CD4-positive, alpha-beta memory T cell (primary cell): ENCODE measurements around the gene KLC3. TPM values are rescaled to one million over a fixed set of nuclear protein-coding genes. Genes with fewer than 3 reads are reported as not detected.

Source experiments
- CTCF ChIA-PET: fragments of 350-600 bp; sonication (Branson Sonifier 250); formaldehyde crosslinking; loops from one replicate; lab custom pipeline; 2021; ENCODE audit warnings: inconsistent platforms; ENCODE audit not compliant: partially characterized antibody; lab: Charles Lee
- POLR2A ChIA-PET: fragments of 350-600 bp; sonication (Branson Sonifier 250); formaldehyde crosslinking; loops from one replicate; lab custom pipeline; 2021; ENCODE audit not compliant: partially characterized antibody; lab: Charles Lee
- DNase-seq, 5 donors: peaks; one replicate each; pipeline versions ENCODE4 v3.0.0 to v3.0.0-alpha.2; 2020 to 2022; ENCODE audit warnings: mixed read lengths in 1 of 5
- H3K27ac ChIP-seq: one replicate; pipeline ENCODE4 v1.7.0; 2013; ENCODE audit warnings: low read depth, low read length
- H3K27me3 ChIP-seq: 2 replicates; pipeline ENCODE4 v1.7.0; 2013; ENCODE audit warnings: mild to moderate bottlenecking, low read length, moderate library complexity; ENCODE audit not compliant: insufficient read depth
- H3K36me3 ChIP-seq: 2 replicates; pipeline ENCODE4 v1.7.0; 2013; ENCODE audit warnings: mild to moderate bottlenecking, low read length, moderate library complexity; ENCODE audit not compliant: insufficient read depth
- H3K4me1 ChIP-seq: 2 replicates; pipeline ENCODE4 v1.7.0; 2013; ENCODE audit warnings: mild to moderate bottlenecking, low read length, moderate library complexity; ENCODE audit not compliant: insufficient read depth
- H3K4me3 ChIP-seq, 2 donors: one replicate each; pipeline ENCODE4 v1.7.0; 2013; ENCODE audit warnings: low read length in 2 of 2, mild to moderate bottlenecking in 1 of 2
- H3K9me3 ChIP-seq, 2 donors: one replicate each; pipeline ENCODE4 v1.7.0; 2013; ENCODE audit warnings: low read length in 2 of 2, control low read depth in 1 of 2; ENCODE audit not compliant: control insufficient read depth in 1 of 2
- H3K27ac Mint-ChIP-seq, 7 donors: one replicate each; pipeline ENCODE4 v1.8.0; 2020 to 2021; ENCODE audit warnings: mixed read lengths in 7 of 7, mild to moderate bottlenecking in 6 of 7, inconsistent platforms in 3 of 7, moderate library complexity in 3 of 7
- H3K27me3 Mint-ChIP-seq, 2 donors: one replicate each; pipeline ENCODE4 v1.8.0; 2020 to 2021; ENCODE audit warnings: mixed read lengths in 2 of 2
- H3K36me3 Mint-ChIP-seq, 2 donors: one replicate each; pipeline ENCODE4 v1.8.0; 2020 to 2021; ENCODE audit warnings: mixed read lengths in 2 of 2, inconsistent platforms in 1 of 2, mild to moderate bottlenecking in 1 of 2
- H3K4me1 Mint-ChIP-seq, 4 donors: one replicate each; pipeline ENCODE4 v1.8.0; 2020 to 2021; ENCODE audit warnings: mixed read lengths in 4 of 4, mild to moderate bottlenecking in 1 of 4
- H3K4me3 Mint-ChIP-seq, 8 donors: one replicate each; pipeline ENCODE4 v1.8.0; 2020 to 2021; ENCODE audit warnings: mixed read lengths in 8 of 8, mild to moderate bottlenecking in 7 of 8, moderate library complexity in 6 of 8, inconsistent platforms in 3 of 8
- H3K9me3 Mint-ChIP-seq, 8 donors: one replicate each; pipeline ENCODE4 v1.8.0; 2020 to 2021; ENCODE audit warnings: mixed read lengths in 8 of 8, mild to moderate bottlenecking in 5 of 8, inconsistent platforms in 3 of 8, moderate library complexity in 1 of 8
- intact Hi-C: fragments of 100-400 bp; cut with micrococcal nuclease; formaldehyde crosslinking; loops from one replicate; pipeline ENCODE4 v1.15.1; 2023
- polyA plus RNA-seq, 2 donors: library from polyadenylated mRNA; unstranded; fragments of 300-500 nt; fragmentation: Illumina TruSeq; gene quantifications; one replicate each; pipeline ENCODE4 v1.2.3, GENCODE V29; 2021
- total RNA-seq, 2 experiments: library from RNA; stranded (reverse); gene quantifications; one replicate each; pipeline ENCODE4 v1.2.3, GENCODE V29; 2021

Gene KLC3
- total and polyA plus RNA-seq, 4 experiments from 2014 or later, result not detected

- Histone ChIP-seq H3K27me3 (no peaks in the 10 kb centered on the region), H3K4me3 (no peak overlapping the region), H3K9me3 (no peaks in the 10 kb centered on the region), H3K4me1 (no peaks in the 10 kb centered on the region), H3K36me3 (peaks cover 4% of the 10 kb centered on the region), H3K27ac (no peak overlapping the region)
- H3K27ac Mint-ChIP-seq, result no peak overlapping the region
- intact Hi-C loops, result no loop called here
- H3K27me3 Mint-ChIP-seq, result no peaks in the 10 kb centered on the region
- H3K4me1 Mint-ChIP-seq, result peaks cover 0 to 1% (median 0%) of the 10 kb centered on the region in 4 donors
- H3K4me3 Mint-ChIP-seq, result no peak overlapping the region
- POLR2A ChIA-PET, result no interaction called here
- peaks cover 38 to 51% of the 10 kb centered on the region in 2 donors for H3K36me3 Mint-ChIP-seq
- no peaks in the 10 kb centered on the region for H3K9me3 Mint-ChIP-seq
- CTCF ChIA-PET, result no interaction called here
- no peak for DNase-seq
Observed at GRCh38 chr19:45298264-45298663, 42.3 kb upstream of the KLC3 start.

- intact Hi-C loops, result no loop called here
- no peak for DNase-seq
- Histone ChIP-seq H3K9me3 (no peaks in the 10 kb centered on the region), H3K4me3 (no peak overlapping the region), H3K36me3 (peaks cover 4% of the 10 kb centered on the region), H3K27ac (no peak overlapping the region), H3K27me3 (no peaks in the 10 kb centered on the region), H3K4me1 (no peaks in the 10 kb centered on the region)
- ChIA-PET POLR2A (no interaction called here), CTCF (no interaction called here)
- Mint-ChIP-seq H3K36me3 (peaks cover 28 to 42% of the 10 kb centered on the region in 2 donors), H3K27me3 (no peaks in the 10 kb centered on the region), H3K9me3 (no peaks in the 10 kb centered on the region), H3K4me1 (peaks cover 0 to 5% (median under 1%) of the 10 kb centered on the region in 4 donors), H3K27ac (no peak overlapping the region), H3K4me3 (no peak overlapping the region)
Observed at GRCh38 chr19:45299719-45300118, 40.8 kb upstream of the KLC3 start.

- CTCF ChIA-PET, result interaction anchor here (0.6 kb wide), 1 partner anchor 14 kb away, joined by 3 read pairs; no protein-coding TSS in a partner anchor
- intact Hi-C loops, result no loop called here
- H3K36me3 ChIP-seq, result peaks cover 4% of the 10 kb centered on the region
- Mint-ChIP-seq H3K27me3 (no peaks in the 10 kb centered on the region), H3K9me3 (no peaks in the 10 kb centered on the region), H3K27ac (no peak overlapping the region), H3K4me3 (no peak overlapping the region), H3K36me3 (peaks cover 16 to 24% of the 10 kb centered on the region in 2 donors), H3K4me1 (peaks cover 0 to 5% (median 1%) of the 10 kb centered on the region in 4 donors)
- DNase-seq, result no peak
- H3K4me1 ChIP-seq, result no peaks in the 10 kb centered on the region
- POLR2A ChIA-PET, result no interaction called here
- no peak overlapping the region for H3K27ac ChIP-seq
- H3K4me3 ChIP-seq, result no peak overlapping the region
- no peaks in the 10 kb centered on the region for H3K27me3 ChIP-seq
- H3K9me3 ChIP-seq, result no peaks in the 10 kb centered on the region
Observed at GRCh38 chr19:45302416-45302815, 38.1 kb upstream of the KLC3 start.

GRCh38 chr19:45303269-45304060 is 37.1 kb upstream of the KLC3 start:
- DNase-seq, result no peak
- H3K9me3 Mint-ChIP-seq, result no peaks in the 10 kb centered on the region
- POLR2A ChIA-PET, result no interaction called here
- H3K27ac Mint-ChIP-seq, result peak overlapping the region in 4 of 7 donors; percentile 28 to 56 (median 44)
- Histone ChIP-seq H3K4me1 (no peaks in the 10 kb centered on the region), H3K27ac (no peak overlapping the region), H3K9me3 (no peaks in the 10 kb centered on the region), H3K36me3 (peaks cover 4% of the 10 kb centered on the region), H3K27me3 (no peaks in the 10 kb centered on the region), H3K4me3 (no peak overlapping the region)
- H3K36me3 Mint-ChIP-seq, result peaks cover 11 to 20% of the 10 kb centered on the region in 2 donors
- H3K4me3 Mint-ChIP-seq, result no peak overlapping the region
- CTCF ChIA-PET, result no interaction called here
- H3K27me3 Mint-ChIP-seq, result no peaks in the 10 kb centered on the region
- intact Hi-C loops, result no loop called here
- H3K4me1 Mint-ChIP-seq, result peaks cover 0 to 5% (median 1%) of the 10 kb centered on the region in 4 donors

DNA sequence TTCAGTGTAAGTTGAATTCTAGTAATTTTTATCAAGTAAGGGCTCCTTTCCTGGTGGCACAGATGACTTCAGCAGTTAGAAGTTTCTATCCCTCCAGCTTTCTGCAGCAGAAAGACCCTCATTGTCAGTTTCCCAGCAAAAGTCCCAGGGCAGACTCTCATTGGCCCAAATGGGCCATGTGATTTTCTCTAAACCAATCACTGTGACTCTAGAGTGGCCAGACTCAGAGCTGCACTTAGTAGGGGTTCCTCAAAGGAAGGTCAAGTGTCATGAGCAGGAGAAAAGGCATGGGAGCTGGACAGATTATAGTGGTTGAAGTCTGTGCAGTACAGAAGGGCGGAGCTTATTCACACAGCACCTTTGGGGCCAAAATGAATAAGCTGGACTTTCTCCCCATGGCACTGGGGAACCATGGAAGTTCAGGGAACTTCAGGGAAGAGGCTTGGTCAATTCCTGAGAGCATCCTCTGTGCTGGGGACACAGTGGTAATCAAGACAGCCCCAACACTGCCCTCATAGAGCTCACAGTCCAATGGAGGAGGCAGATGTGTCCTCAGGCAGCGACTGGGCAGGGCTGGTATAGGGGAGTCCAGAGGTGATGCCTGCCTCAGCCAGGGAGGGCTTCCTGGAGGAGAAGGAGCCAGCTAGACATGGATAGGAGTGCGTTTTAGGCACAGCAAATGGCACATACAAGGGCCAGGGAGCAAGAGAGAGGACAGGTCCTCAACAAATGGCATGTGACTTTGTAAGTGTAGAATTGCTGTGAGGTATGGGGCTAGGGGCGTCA is 36.2 kb upstream of the KLC3 start:
- Mint-ChIP-seq H3K27me3 (no peaks in the 10 kb centered on the region), H3K36me3 (peaks cover 7 to 15% of the 10 kb centered on the region in 2 donors), H3K4me1 (peaks cover 0 to 5% (median 1%) of the 10 kb centered on the region in 4 donors), H3K27ac (peak overlapping the region in 2 of 7 donors; percentile 2 to 88), H3K4me3 (no peak overlapping the region), H3K9me3 (no peaks in the 10 kb centered on the region)
- no peak for DNase-seq
- no peak overlapping the region for H3K4me3 ChIP-seq
- POLR2A ChIA-PET, result interaction anchor here (0.6 kb wide), 1 partner anchor 118 kb away, joined by 4 read pairs; no protein-coding TSS in a partner anchor
- peaks cover 3% of the 10 kb centered on the region for H3K36me3 ChIP-seq
- intact Hi-C loops, result no loop called here
- H3K27ac ChIP-seq, result no peak overlapping the region
- H3K27me3 ChIP-seq, result no peaks in the 10 kb centered on the region
- H3K4me1 ChIP-seq, result no peaks in the 10 kb centered on the region
- H3K9me3 ChIP-seq, result no peaks in the 10 kb centered on the region
- CTCF ChIA-PET, result no interaction called here

GRCh38 chr19:45305007-45305406 is 35.5 kb upstream of the KLC3 start:
- no peaks in the 10 kb centered on the region for H3K27me3 Mint-ChIP-seq
- intact Hi-C loops, result no loop called here

DNA sequence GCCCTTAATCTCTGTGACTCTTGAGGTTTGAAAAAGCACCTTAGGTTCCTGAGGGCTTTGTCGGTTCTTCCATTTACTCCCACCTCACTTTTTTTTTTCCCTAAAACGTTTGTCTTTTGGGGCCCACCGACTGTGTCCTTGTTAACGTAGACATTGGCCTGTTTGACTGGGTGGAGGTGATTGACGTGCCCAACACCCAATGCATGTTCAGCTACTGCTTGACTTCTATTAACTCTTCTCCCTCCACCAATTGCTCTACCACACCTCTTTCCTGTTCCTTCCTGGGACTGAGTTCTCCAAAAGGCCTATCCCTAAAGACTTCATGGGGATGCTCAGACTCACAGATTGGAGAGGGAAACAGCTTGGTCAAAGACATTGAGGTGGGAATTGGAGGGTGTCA is 35.1 kb upstream of the KLC3 start:
- peaks cover 1 to 6% of the 10 kb centered on the region in 2 donors for H3K36me3 Mint-ChIP-seq
- Histone ChIP-seq H3K36me3 (no peaks in the 10 kb centered on the region), H3K4me1 (no peaks in the 10 kb centered on the region), H3K4me3 (no peak overlapping the region), H3K27me3 (no peaks in the 10 kb centered on the region), H3K27ac (no peak overlapping the region), H3K9me3 (no peaks in the 10 kb centered on the region)
- intact Hi-C loops, result no loop called here
- H3K9me3 Mint-ChIP-seq, result no peaks in the 10 kb centered on the region
- no peak overlapping the region for H3K4me3 Mint-ChIP-seq
- no peak for DNase-seq
- H3K4me1 Mint-ChIP-seq, result peaks cover 0 to 5% (median under 1%) of the 10 kb centered on the region in 4 donors
- H3K27me3 Mint-ChIP-seq, result no peaks in the 10 kb centered on the region
- H3K27ac Mint-ChIP-seq, result no peak overlapping the region
- ChIA-PET POLR2A (no interaction called here), CTCF (interaction anchor here (1.2 kb wide), 1 partner anchor 34 kb away, joined by 3 read pairs; no protein-coding TSS in a partner anchor)

More at GRCh38 chr19:45305007-45305406, 35.5 kb upstream of the KLC3 start:
- H3K9me3 Mint-ChIP-seq, result no peaks in the 10 kb centered on the region
- POLR2A ChIA-PET, result interaction anchor here (0.6 kb wide), 1 partner anchor 118 kb away, joined by 4 read pairs; no protein-coding TSS in a partner anchor
- no peaks in the 10 kb centered on the region for H3K4me1 ChIP-seq
- CTCF ChIA-PET, result no interaction called here
- H3K4me3 ChIP-seq, result no peak overlapping the region
- peak overlapping the region in 2 of 7 donors; percentile 36 to 88 for H3K27ac Mint-ChIP-seq
- H3K9me3 ChIP-seq, result no peaks in the 10 kb centered on the region
- no peak for DNase-seq
- H3K27ac ChIP-seq, result no peak overlapping the region
- H3K36me3 Mint-ChIP-seq, result peaks cover 4 to 8% of the 10 kb centered on the region in 2 donors
- H3K4me1 Mint-ChIP-seq, result peaks cover 0 to 5% (median under 1%) of the 10 kb centered on the region in 4 donors
- H3K27me3 ChIP-seq, result no peaks in the 10 kb centered on the region
- no peaks in the 10 kb centered on the region for H3K36me3 ChIP-seq
- no peak overlapping the region for H3K4me3 Mint-ChIP-seq
